HTERT RPE-1 (cell line): ENCODE measurements around the gene COMMD4.
"Not testable (repeated sequence)": the region's sequence is repeated elsewhere in the genome, so short reads cannot be mapped to it uniquely, and the experiment has no call there.

Source experiments
- in situ Hi-C: fragments of 300-500 bp; cut with MboI; formaldehyde crosslinking; loops from 4 replicates; pipeline ENCODE4 v1.14.3; 2020; ENCODE audit warnings: low sequenced_read_pairs

COMMD4 gene

DNA sequence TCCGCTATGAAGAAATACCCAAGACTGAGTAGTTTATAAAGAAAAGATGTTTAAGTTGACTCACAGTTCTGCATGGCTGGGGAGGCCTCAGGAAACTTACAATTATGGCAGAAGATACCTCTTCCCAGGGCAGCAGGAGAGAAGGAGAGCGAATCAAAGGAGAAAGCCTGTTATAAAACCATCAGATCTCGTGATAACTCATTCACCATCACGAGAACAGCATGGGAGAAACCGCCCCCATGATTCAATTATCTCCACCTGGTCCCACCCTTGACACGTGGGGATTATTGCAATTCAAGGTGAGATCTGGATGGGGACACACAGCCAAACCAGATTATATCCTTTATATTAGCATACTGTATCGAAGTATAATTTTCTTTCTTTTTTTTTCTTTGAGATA, 3.8 kb upstream of the COMMD4 start:
- in situ Hi-C loops: not testable (repeated sequence)

GRCh38 chr15:75333654-75334419, 2.0 kb upstream of the COMMD4 start:
- in situ Hi-C loops: not testable (repeated sequence)

DNA sequence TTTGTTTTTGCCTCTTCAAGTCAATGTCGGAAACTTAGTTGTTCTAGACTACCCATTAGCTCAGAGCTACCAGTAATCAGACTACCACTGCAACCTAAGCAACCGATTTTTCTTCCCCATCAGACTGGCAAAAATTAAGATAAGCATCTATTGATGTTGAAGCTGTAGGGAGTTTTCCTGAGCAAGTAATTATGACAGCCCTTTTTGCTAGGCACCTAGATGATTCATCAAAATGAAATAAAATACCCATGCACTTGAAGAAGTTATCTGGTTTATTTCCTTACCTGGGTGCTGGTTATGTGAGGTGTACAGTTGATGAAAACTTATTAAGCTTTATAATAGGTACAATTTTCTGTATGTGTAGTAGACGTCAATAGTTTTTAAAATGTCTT, 554 bp upstream of the COMMD4 start:
- in situ Hi-C loops: no loop called here

DNA sequence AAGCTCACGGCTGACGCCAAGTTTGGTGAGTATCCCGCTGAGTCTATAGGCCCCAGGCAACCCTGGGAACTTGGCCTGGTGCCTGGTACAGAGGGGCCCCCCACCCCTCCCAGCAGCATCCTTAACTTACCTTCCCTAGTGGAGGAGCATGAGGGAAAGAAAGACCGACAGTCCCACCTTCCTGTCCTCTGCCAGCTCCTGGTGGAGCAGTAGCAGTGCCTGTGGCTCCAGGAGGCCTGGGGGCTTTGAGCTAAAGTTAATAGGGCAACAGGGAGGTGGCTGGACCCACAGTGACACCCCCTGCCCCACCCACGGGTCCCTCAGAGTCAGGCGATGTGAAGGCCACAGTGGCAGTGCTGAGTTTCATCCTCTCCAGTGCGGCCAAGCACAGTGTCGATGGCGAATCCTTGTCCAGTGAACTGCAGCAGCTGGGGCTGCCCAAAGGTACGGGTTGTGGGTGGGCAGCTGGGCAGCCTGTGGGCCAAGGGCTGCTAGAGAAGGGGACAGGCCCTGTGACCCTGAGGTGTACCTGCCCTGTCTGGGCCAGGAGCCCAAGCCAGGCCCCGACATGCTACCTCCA, 2.9 kb downstream of the COMMD4 start:
- in situ Hi-C loops: no loop called here

GRCh38 chr15:75339531-75340240, 3.8 kb downstream of the COMMD4 start:
- in situ Hi-C loops: no loop called here

- in situ Hi-C loops: no loop called here
Measured at GRCh38 chr15:75342221-75342620, 6.4 kb downstream of the COMMD4 start.

GRCh38 chr15:75343953-75344352, 8.1 kb downstream of the COMMD4 start:
- in situ Hi-C loops: not testable (repeated sequence)

DNA sequence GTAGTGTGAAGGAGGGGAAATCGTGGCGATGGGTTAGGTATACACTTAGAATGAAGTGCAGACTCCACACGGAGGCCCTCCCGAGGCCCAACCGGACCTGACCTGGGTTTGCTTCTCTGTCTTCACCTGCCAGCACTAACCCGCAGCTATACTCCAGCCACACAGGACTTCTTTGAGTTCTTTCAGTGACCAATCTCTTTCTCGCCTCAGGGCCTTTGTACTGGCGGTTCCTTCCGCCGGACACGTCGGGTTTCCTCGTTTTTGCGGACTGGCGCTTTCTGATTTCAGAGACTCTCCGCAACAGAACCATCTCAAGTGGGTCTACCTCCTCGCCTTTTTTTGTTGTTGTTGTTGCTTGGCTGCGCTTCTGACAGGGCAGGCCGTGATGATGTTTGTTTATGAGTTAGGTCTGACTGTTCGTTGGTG, 10.9 kb downstream of the COMMD4 start, which contains the start of gene NEIL1:
TSS of gene NEIL1 (plus strand) at position 244 of the 426 bp plus-strand sequence. CDS start 1,867 bp downstream, outside the sequence.
- in situ Hi-C loops: no loop called here

- in situ Hi-C loops: no loop called here
Measured at GRCh38 chr15:75347222-75348033, 11.6 kb downstream of the COMMD4 start.

DNA sequence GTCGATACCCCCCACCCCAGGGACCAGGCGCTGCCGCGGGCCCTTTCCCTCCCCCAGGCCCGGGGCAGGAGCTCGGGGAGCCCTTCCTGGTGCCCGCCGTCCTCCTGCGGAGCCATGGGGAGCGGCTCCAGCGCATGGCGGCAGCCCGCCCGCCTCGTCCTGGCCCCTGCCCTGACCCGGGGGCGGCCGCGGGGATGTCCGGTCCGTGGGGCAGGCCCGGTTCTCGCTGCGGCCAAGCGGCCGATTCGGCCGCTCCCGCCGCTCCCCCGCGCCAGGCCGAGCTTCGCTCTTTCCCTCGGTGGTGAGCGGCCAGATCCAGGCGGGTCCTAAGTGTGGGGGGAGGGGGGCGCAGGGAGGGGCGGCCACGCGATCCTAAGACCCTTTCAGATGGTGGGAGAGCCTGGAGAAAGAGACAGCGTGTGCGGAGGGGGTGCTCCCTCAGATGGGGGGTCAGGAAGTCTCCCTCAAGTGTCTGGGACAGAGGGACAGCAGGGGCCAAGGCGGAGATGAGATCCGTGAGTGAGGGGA, 12.2 kb downstream of the COMMD4 start:
- in situ Hi-C loops: no loop called here

DNA sequence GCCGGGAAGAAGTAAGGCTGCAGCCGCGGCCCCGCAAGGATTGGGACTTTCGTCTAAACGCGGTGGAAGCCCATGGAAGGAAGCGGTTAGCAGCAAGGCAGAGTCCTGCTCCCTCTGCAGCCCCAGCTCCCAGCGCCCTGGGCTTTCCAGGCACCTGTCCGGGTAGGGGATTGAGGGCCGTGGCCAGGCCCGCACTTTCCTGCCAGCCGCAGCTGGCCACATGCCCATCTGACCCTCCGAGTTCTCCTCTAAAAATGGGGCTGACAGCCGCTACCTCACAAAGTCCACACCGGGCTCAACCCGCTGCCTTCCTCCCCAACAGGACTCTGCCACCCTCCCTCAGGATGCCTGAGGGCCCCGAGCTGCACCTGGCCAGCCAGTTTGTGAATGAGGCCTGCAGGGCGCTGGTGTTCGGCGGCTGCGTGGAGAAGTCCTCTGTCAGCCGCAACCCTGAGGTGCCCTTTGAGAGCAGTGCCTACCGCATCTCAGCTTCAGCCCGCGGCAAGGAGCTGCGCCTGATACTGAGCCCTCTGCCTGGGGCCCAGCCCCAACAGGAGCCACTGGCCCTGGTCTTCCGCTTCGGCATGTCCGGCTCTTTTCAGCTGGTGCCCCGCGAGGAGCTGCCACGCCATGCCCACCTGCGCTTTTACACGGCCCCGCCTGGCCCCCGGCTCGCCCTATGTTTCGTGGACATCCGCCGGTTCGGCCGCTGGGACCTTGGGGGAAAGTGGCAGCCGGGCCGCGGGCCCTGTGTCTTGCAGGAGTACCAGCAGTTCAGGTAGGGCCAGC, 12.9 kb downstream of the COMMD4 start:
- in situ Hi-C loops: no loop called here

DNA sequence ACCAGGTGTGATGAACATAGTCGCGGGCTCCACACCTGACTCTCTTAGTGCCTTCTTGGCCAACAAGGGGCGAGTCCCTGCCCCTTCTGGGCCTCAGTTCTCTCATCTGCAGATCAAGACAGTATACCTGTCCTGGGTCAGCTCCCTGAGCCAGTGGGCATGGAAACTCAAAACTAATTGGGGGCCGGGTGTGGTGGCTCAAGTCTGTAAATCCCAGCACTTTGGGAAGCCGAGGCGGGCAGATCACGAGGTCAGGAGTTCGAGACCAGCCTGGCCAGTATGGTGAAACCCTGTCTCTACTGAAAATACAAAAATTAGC, 13.4 kb downstream of the COMMD4 start:
- in situ Hi-C loops: not testable (repeated sequence)

DNA sequence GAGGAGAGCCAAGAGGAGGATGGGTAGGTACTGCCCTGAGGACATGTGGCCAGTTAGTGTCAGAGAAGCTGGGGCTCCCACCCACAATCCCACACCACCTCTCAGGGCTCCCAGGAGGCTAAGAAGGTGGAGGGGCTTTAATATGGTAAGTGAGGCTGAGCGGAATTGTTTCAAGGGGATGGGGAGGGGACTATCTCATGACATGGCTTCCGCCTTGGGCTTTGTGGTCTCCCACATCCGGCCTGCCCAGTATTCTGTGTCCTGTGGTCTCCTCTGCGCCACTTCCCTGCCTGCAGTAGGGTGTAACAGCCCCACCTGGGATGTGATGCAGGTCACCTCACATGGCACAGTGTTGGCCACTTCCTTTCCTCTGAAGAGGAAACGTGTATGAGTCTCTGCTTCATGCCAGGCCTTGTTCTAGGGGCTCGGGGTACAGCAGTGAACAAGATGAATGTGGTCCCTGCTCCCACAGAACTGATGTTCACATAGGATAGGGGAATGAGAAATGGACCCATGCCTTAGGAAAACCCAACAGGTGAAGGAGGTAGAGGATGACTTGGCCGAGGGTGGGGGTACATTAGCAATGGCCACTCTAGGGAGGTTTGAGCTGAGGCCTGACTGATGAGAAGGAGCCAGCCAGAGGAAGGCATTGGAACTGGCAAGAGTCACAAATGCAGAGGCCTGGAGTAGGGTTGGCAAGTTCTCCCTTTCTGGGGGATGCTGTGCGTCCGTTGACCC, 14.2 kb downstream of the COMMD4 start:
- in situ Hi-C loops: no loop called here

DNA sequence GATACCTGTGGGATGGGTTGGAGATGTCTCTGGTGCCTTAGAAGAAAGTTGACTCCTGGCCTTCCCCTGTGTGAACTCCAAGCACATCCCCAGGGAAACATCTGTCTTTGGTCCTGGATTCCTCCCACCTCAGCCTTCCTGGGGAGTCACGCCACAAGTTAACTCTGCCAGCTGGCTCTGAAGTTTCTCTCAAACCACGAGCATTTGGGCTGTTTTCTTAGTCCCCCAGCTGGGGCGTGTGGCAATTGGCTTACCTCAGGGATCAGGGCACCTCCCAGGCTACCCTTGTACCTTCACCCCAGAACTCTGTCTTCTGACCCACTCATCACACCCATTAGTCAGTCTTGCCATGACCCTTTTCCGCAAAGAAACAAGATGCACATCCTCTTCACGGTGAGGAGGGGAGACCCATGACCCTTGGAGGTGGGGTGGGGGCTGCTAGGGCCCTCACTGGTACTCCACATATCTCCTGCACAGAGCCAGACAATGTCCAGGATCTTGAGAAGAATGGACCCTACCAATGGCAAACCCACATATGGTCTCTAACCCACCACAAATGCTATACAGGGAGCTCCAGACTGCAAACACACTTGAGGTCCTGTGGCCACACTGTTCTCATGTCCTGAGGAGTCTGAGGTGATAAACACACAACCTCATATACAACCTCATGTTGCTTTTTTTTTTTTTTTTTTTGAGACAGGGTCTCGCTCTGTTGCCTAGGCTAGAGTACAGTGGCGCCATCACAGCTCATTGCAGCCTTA, 14.9 kb downstream of the COMMD4 start:
- in situ Hi-C loops: no loop called here

- in situ Hi-C loops: no loop called here
Measured at GRCh38 chr15:75352186-75353080, 16.6 kb downstream of the COMMD4 start.

DNA sequence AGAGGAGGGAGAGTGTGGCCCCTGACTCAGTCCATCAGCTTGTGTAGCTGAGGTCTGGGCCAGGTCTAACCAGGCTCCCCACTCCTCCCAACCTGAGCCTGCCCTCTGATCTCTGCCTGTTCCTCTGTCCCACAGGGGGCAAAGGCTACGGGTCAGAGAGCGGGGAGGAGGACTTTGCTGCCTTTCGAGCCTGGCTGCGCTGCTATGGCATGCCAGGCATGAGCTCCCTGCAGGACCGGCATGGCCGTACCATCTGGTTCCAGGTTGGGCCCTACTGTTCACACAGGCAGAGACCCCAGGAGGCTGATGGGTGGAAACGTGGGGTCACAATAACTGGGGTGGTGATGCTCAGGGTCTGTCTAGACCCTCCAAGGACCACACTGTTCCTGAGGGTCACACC, 17.7 kb downstream of the COMMD4 start:
- in situ Hi-C loops: no loop called here

DNA sequence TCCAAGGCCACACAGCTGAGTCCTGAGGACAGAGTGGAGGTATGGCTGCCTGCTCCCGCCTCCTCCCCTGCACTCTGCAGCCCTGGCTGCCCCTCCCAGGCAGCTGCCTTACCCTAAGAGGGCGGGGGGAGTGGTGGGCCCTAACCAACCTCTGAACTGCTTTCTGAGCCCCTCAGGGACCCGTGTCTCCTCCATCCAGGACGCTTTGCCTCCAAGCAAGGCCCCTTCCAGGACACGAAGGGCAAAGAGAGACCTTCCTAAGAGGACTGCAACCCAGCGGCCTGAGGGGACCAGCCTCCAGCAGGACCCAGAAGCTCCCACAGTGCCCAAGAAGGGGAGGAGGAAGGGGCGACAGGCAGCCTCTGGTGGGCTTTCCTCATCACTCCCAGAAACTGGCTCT, 18.6 kb downstream of the COMMD4 start:
- in situ Hi-C loops: no loop called here

- in situ Hi-C loops: no loop called here
Measured at GRCh38 chr15:75355369-75355768, 19.5 kb downstream of the COMMD4 start.
